SU-DHL-6 (cell line): ENCODE data around the gene MGAM2.

Experiments
- H2AFZ ChIP-seq: fragments of 200-600 bp; sonication (generic); 2 replicates; pipeline ENCODE4 v1.6.1; 2014; ENCODE audit warnings: low read depth, mild to moderate bottlenecking, moderate library complexity, mixed read lengths, antibody characterized with exemption, low read length; ENCODE audit not compliant: severe bottlenecking
- H3F3A ChIP-seq: fragments of 200-600 bp; shearing (Covaris generic); 2 replicates; pipeline ENCODE4 v1.6.0; 2016; ENCODE audit warnings: antibody characterized with exemption, mild to moderate bottlenecking; ENCODE audit not compliant: insufficient read depth
- H3K27ac ChIP-seq: fragments of 200-600 bp; sonication (generic); 2 replicates; pipeline ENCODE4 v1.5.1; 2016; ENCODE audit warnings: low read depth, mild to moderate bottlenecking, low read length, moderate library complexity, mixed read lengths
- H3K27me3 ChIP-seq: fragments of 200-600 bp; sonication (generic), shearing (Covaris generic); 2 replicates; pipeline ENCODE4 v1.6.0; 2014; ENCODE audit warnings: mild to moderate bottlenecking, low read length
- H3K36me3 ChIP-seq: fragments of 200-600 bp; sonication (generic); 2 replicates; pipeline ENCODE4 v1.6.1; 2014; ENCODE audit warnings: mild to moderate bottlenecking, low read length, mixed read lengths
- H3K4me2 ChIP-seq: fragments of 300-600, 200-600 bp; shearing (Covaris generic), sonication (generic); 2 replicates; pipeline ENCODE4 v1.6.0; 2014; ENCODE audit warnings: low read length, low read depth, mild to moderate bottlenecking; ENCODE audit not compliant: poor library complexity, severe bottlenecking
- H3K4me3 ChIP-seq: fragments of 200-600 bp; sonication (generic); 2 replicates; pipeline ENCODE4 v1.5.1; 2014; ENCODE audit warnings: antibody characterized with exemption, low read length, mild to moderate bottlenecking, mixed read lengths; ENCODE audit not compliant: insufficient read depth, poor library complexity, severe bottlenecking
- H3K79me2 ChIP-seq: fragments of 200-600 bp; sonication (generic); 2 replicates; pipeline ENCODE4 v1.6.1; 2014; ENCODE audit warnings: mild to moderate bottlenecking, low read length, moderate library complexity; ENCODE audit not compliant: insufficient read depth
- H3K9ac ChIP-seq: fragments of 200-600 bp; sonication (generic); 2 replicates; pipeline ENCODE4 v1.7.0; 2014; ENCODE audit warnings: mild to moderate bottlenecking, low read length
- H3K9me2 ChIP-seq: fragments of 200-600 bp; sonication (generic); replicated peaks from 2 replicates; pipeline ENCODE4 v1.6.1; 2014; ENCODE audit warnings: low read length; ENCODE audit not compliant: insufficient read depth
- H3K9me3 ChIP-seq: fragments of 200-600 bp; sonication (generic); 2 replicates; pipeline ENCODE4 v1.6.1; 2014; ENCODE audit warnings: low read length, mixed read lengths; ENCODE audit not compliant: insufficient read depth
- H4K20me1 ChIP-seq: fragments of 200-600 bp; sonication (generic); 2 replicates; pipeline ENCODE4 v1.6.1; 2014; ENCODE audit warnings: low read depth, mild to moderate bottlenecking, antibody characterized with exemption, low read length, moderate library complexity, mixed read lengths
- EZH2phosphoT487 ChIP-seq: fragments of 200-600 bp; sonication (generic), shearing (Covaris generic); conservative IDR thresholded peaks from 2 replicates; pipeline ENCODE4 v1.6.1; 2018; ENCODE audit warnings: mild to moderate bottlenecking, antibody characterized with exemption, low read length, moderate library complexity, mixed read lengths
- TF ChIP-seq, protein P1 (sequence below): fragments of 200-600 bp; sonication (generic); IDR thresholded peaks from one replicate; pipeline ENCODE4 v1.5.1; 2017; ENCODE audit warnings: antibody characterized with exemption, mild to moderate bottlenecking, low read length, moderate library complexity; ENCODE audit not compliant: insufficient read depth, poor library complexity, severe bottlenecking

The MGAM2 gene

DNA sequence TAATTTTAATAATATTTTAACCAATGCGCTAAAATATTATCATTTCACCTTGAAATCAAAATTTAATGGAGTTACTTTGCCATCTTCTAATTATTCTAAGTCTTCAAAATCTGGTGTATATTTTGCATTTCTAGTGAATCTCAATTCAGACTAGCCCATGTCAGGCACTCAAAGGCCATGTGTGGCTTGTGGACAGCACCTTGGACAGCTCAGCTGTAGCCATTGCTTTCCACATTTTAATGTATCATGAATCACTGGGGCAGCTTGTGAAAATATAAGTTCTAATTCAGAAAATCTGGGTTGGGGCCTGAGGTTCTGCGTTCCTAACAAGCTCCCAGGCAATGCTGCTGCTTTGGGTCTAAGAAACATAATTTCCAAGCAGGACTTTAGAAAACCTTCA, 57.2 kb downstream of the MGAM2 start:
- no peak overlapping the region for H2AFZ ChIP-seq
- no peak overlapping the region for H3K27ac ChIP-seq
- no peaks in the 10 kb centered on the region for H3F3A ChIP-seq
- H3K9me2 ChIP-seq: no peaks in the 10 kb centered on the region
- no peak overlapping the region for H3K9ac ChIP-seq
- H3K4me3 ChIP-seq: no peak overlapping the region
- no peak for TF ChIP-seq EZH2phosphoT487
- TF ChIP-seq, protein P1, sequence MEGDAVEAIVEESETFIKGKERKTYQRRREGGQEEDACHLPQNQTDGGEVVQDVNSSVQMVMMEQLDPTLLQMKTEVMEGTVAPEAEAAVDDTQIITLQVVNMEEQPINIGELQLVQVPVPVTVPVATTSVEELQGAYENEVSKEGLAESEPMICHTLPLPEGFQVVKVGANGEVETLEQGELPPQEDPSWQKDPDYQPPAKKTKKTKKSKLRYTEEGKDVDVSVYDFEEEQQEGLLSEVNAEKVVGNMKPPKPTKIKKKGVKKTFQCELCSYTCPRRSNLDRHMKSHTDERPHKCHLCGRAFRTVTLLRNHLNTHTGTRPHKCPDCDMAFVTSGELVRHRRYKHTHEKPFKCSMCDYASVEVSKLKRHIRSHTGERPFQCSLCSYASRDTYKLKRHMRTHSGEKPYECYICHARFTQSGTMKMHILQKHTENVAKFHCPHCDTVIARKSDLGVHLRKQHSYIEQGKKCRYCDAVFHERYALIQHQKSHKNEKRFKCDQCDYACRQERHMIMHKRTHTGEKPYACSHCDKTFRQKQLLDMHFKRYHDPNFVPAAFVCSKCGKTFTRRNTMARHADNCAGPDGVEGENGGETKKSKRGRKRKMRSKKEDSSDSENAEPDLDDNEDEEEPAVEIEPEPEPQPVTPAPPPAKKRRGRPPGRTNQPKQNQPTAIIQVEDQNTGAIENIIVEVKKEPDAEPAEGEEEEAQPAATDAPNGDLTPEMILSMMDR: no peak
- no peak overlapping the region for H3K4me2 ChIP-seq
- H3K9me3 ChIP-seq: no peaks in the 10 kb centered on the region
- no peaks in the 10 kb centered on the region for H4K20me1 ChIP-seq
- no peaks in the 10 kb centered on the region for H3K79me2 ChIP-seq
- H3K27me3 ChIP-seq: no peaks in the 10 kb centered on the region
- H3K36me3 ChIP-seq: no peaks in the 10 kb centered on the region

DNA sequence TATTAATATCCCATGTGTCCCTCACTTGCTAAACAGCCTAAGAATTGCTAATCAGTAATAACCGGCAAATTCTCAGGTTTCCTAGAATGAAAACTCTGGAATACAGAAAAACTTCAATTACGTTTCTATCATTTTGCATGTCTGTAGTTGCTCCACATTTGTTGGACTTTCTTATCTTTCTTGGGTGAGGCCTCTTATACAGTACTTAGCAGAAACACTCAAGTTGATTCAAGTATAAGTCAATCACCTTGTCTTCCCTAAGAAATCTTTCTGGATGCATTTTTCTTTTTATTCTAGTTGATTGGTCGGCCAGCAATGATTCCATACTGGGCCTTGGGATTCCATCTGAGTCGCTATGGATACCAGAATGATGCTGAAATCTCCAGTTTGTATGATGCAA, 61.4 kb downstream of the MGAM2 start:
- no peak overlapping the region for H3K4me3 ChIP-seq
- H3K9me3 ChIP-seq: no peaks in the 10 kb centered on the region
- no peak overlapping the region for H3K4me2 ChIP-seq
- TF ChIP-seq EZH2phosphoT487: no peak
- TF ChIP-seq, protein P1: no peak
- H3K79me2 ChIP-seq: no peaks in the 10 kb centered on the region
- H3K9ac ChIP-seq: no peak overlapping the region
- no peaks in the 10 kb centered on the region for H3K36me3 ChIP-seq
- no peaks in the 10 kb centered on the region for H4K20me1 ChIP-seq
- no peak overlapping the region for H3K27ac ChIP-seq
- H3F3A ChIP-seq: no peaks in the 10 kb centered on the region
- no peaks in the 10 kb centered on the region for H3K27me3 ChIP-seq
- H2AFZ ChIP-seq: no peak overlapping the region
- H3K9me2 ChIP-seq: no peaks in the 10 kb centered on the region

DNA sequence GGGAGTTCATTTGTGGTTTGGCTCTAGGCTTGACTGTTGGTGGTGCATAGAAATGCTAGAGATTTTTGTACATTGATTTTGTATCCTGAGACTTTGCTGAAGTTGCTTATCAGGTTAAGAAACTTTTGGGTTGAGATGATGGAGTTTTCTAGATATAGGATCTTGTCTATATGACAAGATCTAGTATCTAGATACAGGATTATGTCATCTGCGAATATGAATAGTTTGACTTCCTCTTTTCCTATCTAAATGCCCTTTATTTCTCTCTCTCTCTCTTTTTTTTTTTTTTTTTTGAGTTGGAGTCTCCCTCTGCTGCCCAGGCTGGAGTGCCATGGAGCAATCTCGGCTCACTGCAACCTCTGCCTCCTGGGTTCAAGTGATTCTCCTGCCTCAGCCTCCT, 62.9 kb downstream of the MGAM2 start:
- TF ChIP-seq, protein P1: no peak
- TF ChIP-seq EZH2phosphoT487: no peak
- Histone ChIP-seq H3K27me3 (no peaks in the 10 kb centered on the region), H3K9me3 (no peaks in the 10 kb centered on the region), H3K9me2 (no peaks in the 10 kb centered on the region), H4K20me1 (no peaks in the 10 kb centered on the region), H3K9ac (no peak overlapping the region), H3K4me3 (no peak overlapping the region), H3K79me2 (no peaks in the 10 kb centered on the region), H3K27ac (no peak overlapping the region), H2AFZ (no peak overlapping the region), H3K4me2 (no peak overlapping the region), H3K36me3 (no peaks in the 10 kb centered on the region), H3F3A (no peaks in the 10 kb centered on the region)

DNA sequence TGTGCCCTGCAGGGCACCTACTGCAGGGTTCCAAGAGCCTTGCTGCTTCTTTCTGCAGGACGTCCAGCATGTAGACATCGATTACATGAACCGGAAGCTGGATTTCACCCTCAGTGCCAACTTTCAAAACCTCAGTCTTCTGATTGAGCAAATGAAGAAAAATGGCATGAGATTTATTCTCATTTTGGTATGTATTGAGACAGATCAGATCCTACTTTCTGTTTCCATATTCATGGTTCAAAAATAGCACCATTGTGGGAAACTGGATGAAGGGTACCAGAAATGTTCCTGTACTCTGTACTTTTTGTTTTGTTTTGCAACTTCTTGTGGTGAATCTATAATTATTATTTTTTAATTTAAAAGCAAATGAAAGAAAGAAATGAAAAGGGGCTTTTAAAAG, 64.1 kb downstream of the MGAM2 start:
- H4K20me1 ChIP-seq: no peaks in the 10 kb centered on the region
- no peaks in the 10 kb centered on the region for H3K9me2 ChIP-seq
- no peaks in the 10 kb centered on the region for H3K9me3 ChIP-seq
- H3K4me2 ChIP-seq: no peak overlapping the region
- H3K36me3 ChIP-seq: no peaks in the 10 kb centered on the region
- no peak overlapping the region for H3K27ac ChIP-seq
- H3F3A ChIP-seq: no peaks in the 10 kb centered on the region
- no peak overlapping the region for H2AFZ ChIP-seq
- TF ChIP-seq, protein P1: no peak
- TF ChIP-seq EZH2phosphoT487: no peak
- H3K4me3 ChIP-seq: no peak overlapping the region
- H3K27me3 ChIP-seq: no peaks in the 10 kb centered on the region
- H3K9ac ChIP-seq: no peak overlapping the region
- no peaks in the 10 kb centered on the region for H3K79me2 ChIP-seq
